K562 (cell line): ENCODE data around the gene LYPD5. TPM values are rescaled to one million over a fixed set of nuclear protein-coding genes. Genes with fewer than 3 reads are reported as not detected.

Experiments
- ATAC-seq: fragments of 200-7000 bp; cut with Tn5 transposase; 3 replicates; pipeline ENCODE4 v1.9.1; 2020; ENCODE audit warnings: moderate library complexity
- BruUV-seq: library from RNA; stranded (reverse); fragments of 400-500 nt; replicated peaks from 2 replicates; lab custom pipeline; 2021; lab: Mats Ljungman, UMichigan
- CTCF ChIA-PET: fragments of 300-600 bp; formaldehyde crosslinking; extraction: SDS; loops from one replicate; lab custom pipeline; 2021; ENCODE audit warnings: low intra/inter-chr PET ratio; lab: Yijun Ruan, JAX
- POLR2A ChIA-PET: fragments of 300-600, 350-650 bp; sonication (Branson Sonifier 250); formaldehyde crosslinking; extraction: SDS; loops from one replicate; lab custom pipeline; 2021; ENCODE audit warnings: antibody characterized with exemption, inconsistent platforms; lab: Yijun Ruan, JAX
- DNase-seq, 4 experiments: peaks; one replicate each; pipeline versions ENCODE4 v3.0.0 to v3.0.0-alpha.2; 2011 to 2018; ENCODE audit warnings: low spot score in 3 of 4, mixed read lengths in 3 of 4; ENCODE audit errors: extremely low read depth in 1 of 4
- FAIRE-seq: peaks from 2 replicates; lab custom pipeline; 2011; peaks lifted over from hg19 to GRCh38; lab: Jason Lieb, UNC
- H2AFZ ChIP-seq: 2 replicates; pipeline ENCODE4 v1.6.0; 2011; ENCODE audit warnings: low read depth, low read length, control low read depth, inconsistent platforms
- H3K27ac ChIP-seq: fragments of 200-600 bp; 3 replicates; pipeline ENCODE4 v1.8.0; 2011; ENCODE audit warnings: low read depth, mild to moderate bottlenecking, control low read depth, inconsistent platforms, low read length, moderate library complexity, mixed read lengths; ENCODE audit errors: extremely low read depth
- H3K27me3 ChIP-seq, 2 experiments: fragments of 300-600 bp in 1 of 2; 2 replicates in 1 of 2; 3 replicates in 1 of 2; pipeline versions ENCODE4 v1.6.0 to v1.8.0; 2011; ENCODE audit warnings: inconsistent platforms in 2 of 2, low read length in 2 of 2, mild to moderate bottlenecking in 1 of 2, mixed read lengths in 1 of 2, moderate library complexity in 1 of 2; ENCODE audit not compliant: control insufficient read depth in 2 of 2, insufficient read depth in 2 of 2
- H3K36me3 ChIP-seq: fragments of 300-600 bp; 3 replicates; pipeline ENCODE4 v1.8.0; 2011; ENCODE audit warnings: mild to moderate bottlenecking, low read length, inconsistent platforms; ENCODE audit not compliant: control insufficient read depth, insufficient read depth
- H3K4me1 ChIP-seq, 2 experiments: fragments of 200-600 bp in 1 of 2; replicated peaks in 1 of 2; 2 replicates in 1 of 2; 3 replicates in 1 of 2; pipeline versions ENCODE4 v1.5.1 to v1.8.0; 2011; ENCODE audit warnings: inconsistent platforms in 2 of 2, low read length in 2 of 2, mild to moderate bottlenecking in 1 of 2, mixed read lengths in 1 of 2, moderate library complexity in 1 of 2; ENCODE audit not compliant: control insufficient read depth in 2 of 2, insufficient read depth in 2 of 2
- H3K4me2 ChIP-seq: 2 replicates; pipeline ENCODE4 v1.6.1; 2011; ENCODE audit warnings: low read length, control low read depth, inconsistent platforms, mixed read lengths; ENCODE audit not compliant: insufficient read depth
- H3K4me3 ChIP-seq: fragments of 200-600 bp; sonication (generic), shearing (Covaris generic); 2 replicates; pipeline ENCODE4 v1.5.1; 2016; ENCODE audit warnings: control low read depth, inconsistent platforms
- H3K79me2 ChIP-seq: fragments of 200-600 bp; 3 replicates; pipeline ENCODE4 v1.8.0; 2011; ENCODE audit warnings: low read length, inconsistent platforms; ENCODE audit not compliant: control insufficient read depth, insufficient read depth
- H3K9ac ChIP-seq, 2 experiments: 2 replicates each; pipeline versions ENCODE4 v1.6.0 to v1.6.1; 2011; ENCODE audit warnings: low read depth in 2 of 2, low read length in 2 of 2, control low read depth in 1 of 2, inconsistent platforms in 1 of 2, mild to moderate bottlenecking in 1 of 2, mixed read lengths in 1 of 2; ENCODE audit not compliant: insufficient read depth in 1 of 2
- H3K9me1 ChIP-seq: one replicate; pipeline ENCODE4 v1.6.0; 2011; ENCODE audit warnings: inconsistent platforms, mild to moderate bottlenecking, low read length, moderate library complexity; ENCODE audit not compliant: control insufficient read depth, insufficient read depth
- H3K9me3 ChIP-seq: replicated peaks from 2 replicates; pipeline ENCODE4 v1.5.1; 2011; ENCODE audit warnings: low read depth, low read length, inconsistent platforms; ENCODE audit not compliant: control insufficient read depth, insufficient read depth
- H4K20me1 ChIP-seq: replicated peaks from 2 replicates; pipeline ENCODE4 v1.6.1; 2011; ENCODE audit warnings: low read length, inconsistent platforms, mixed read lengths; ENCODE audit not compliant: control insufficient read depth, insufficient read depth
- ADNP ChIP-seq: fragments of 200-800 bp; sonication (Bioruptor generic); IDR thresholded peaks from 2 replicates; pipeline ENCODE4 v1.6.1; 2016; ENCODE audit warnings: missing genetic modification characterization, missing compliant biosample characterization
- ARID2 ChIP-seq: fragments of 450-650 bp; IDR thresholded peaks from 2 replicates; pipeline ENCODE4 v1.6.1; 2017; ENCODE audit warnings: antibody characterized with exemption, mild to moderate bottlenecking
- CHD4 ChIP-seq: fragments of 200-600 bp; sonication (generic); IDR thresholded peaks from 3 replicates; pipeline ENCODE4 v1.6.1; 2012; ENCODE audit warnings: low read depth, mild to moderate bottlenecking, mixed read lengths, low read length, inconsistent platforms; ENCODE audit not compliant: insufficient read depth, insufficient replicate concordance, poor library complexity, severe bottlenecking
- ELF4 ChIP-seq: fragments of 450-650 bp; formaldehyde crosslinking; IDR thresholded peaks from 2 replicates; pipeline ENCODE4 v1.4.0; 2022; ENCODE audit warnings: missing genetic modification characterization
- ETV1 ChIP-seq: fragments of 450-650 bp; conservative IDR thresholded peaks from 2 replicates; pipeline ENCODE4 v1.6.1; 2016; ENCODE audit warnings: missing genetic modification characterization, control low read depth, low read depth, missing compliant biosample characterization
- ETV5 ChIP-seq: sonication (generic); formaldehyde crosslinking; IDR thresholded peaks from 2 replicates; pipeline ENCODE4 v1.4.0; 2020; ENCODE audit warnings: low read depth, mild to moderate bottlenecking, missing genetic modification reagents
- GTF2A2 ChIP-seq: IDR thresholded peaks from 2 replicates; pipeline ENCODE4 v1.6.1; 2016; ENCODE audit warnings: mild to moderate bottlenecking, missing genetic modification characterization, missing compliant biosample characterization
- L3MBTL2 ChIP-seq: fragments of 450-650 bp; IDR thresholded peaks from 2 replicates; pipeline ENCODE4 v1.6.1; 2016; ENCODE audit warnings: mild to moderate bottlenecking, moderate library complexity
- MYNN ChIP-seq, 2 experiments: sonication (generic); formaldehyde crosslinking in 1 of 2; IDR thresholded peaks; 2 replicates each; pipeline versions ENCODE4 v1.5.0 to v1.6.1; 2016 to 2020; ENCODE audit warnings: antibody characterized with exemption in 1 of 2, missing genetic modification reagents in 1 of 2
- NBN ChIP-seq: fragments of 450-650 bp; IDR thresholded peaks from 2 replicates; pipeline ENCODE4 v1.6.1; 2016; ENCODE audit warnings: low read depth, mild to moderate bottlenecking
- NRF1 ChIP-seq, 2 experiments: fragments of 450-650 bp; IDR thresholded peaks in 1 of 2; conservative IDR thresholded peaks in 1 of 2; 2 replicates each; pipeline ENCODE4 v1.6.1; 2014; ENCODE audit warnings: mild to moderate bottlenecking in 2 of 2
- RUNX1 ChIP-seq: sonication (generic); IDR thresholded peaks from 2 replicates; pipeline ENCODE4 v1.6.1; 2016; ENCODE audit warnings: antibody characterized with exemption, low read depth
- SMARCB1 ChIP-seq: IDR thresholded peaks from 2 replicates; pipeline ENCODE4 v1.6.1; 2011; ENCODE audit warnings: improper control_type of control experiment, low read depth; ENCODE audit not compliant: insufficient read length
- ZC3H11A ChIP-seq: IDR thresholded peaks from 2 replicates; pipeline ENCODE4 v1.6.1; 2012; ENCODE audit warnings: low read depth, low read length, improper control_type of control experiment
- ZKSCAN3 ChIP-seq: fragments of 250-450 bp; sonication (Bioruptor Pico); IDR thresholded peaks from 2 replicates; pipeline ENCODE4 v1.4.0; 2020
- ZNF165 ChIP-seq: fragments of 250-450 bp; sonication (Bioruptor Pico); IDR thresholded peaks from 2 replicates; pipeline ENCODE4 v1.4.0; 2020; ENCODE audit warnings: borderline replicate concordance
- WGBS: fragments of 100-300 bp; shearing (Covaris generic); methylation state at CpG from one replicate; pipeline ENCODE4 v1.1.6; 2016; ENCODE audit warnings: low coverage, mixed read lengths; ENCODE audit not compliant: insufficient coverage; ENCODE audit errors: missing lambda C conversion rate; 5-methylcytosine and 5-hydroxymethylcytosine counted together
- in situ Hi-C: fragments of 300-500 bp; cut with MboI; formaldehyde crosslinking; loops from 4 replicates; pipeline ENCODE4 v1.15.0; 2018; ENCODE audit warnings: inconsistent platforms, mixed read lengths
- intact Hi-C: fragments of 100-400 bp; cut with micrococcal nuclease; formaldehyde crosslinking; loops from 2 replicates; pipeline ENCODE4 v1.14.2; 2022
- polyA plus RNA-seq, 8 experiments: library from polyadenylated mRNA; depleted of rRNA in 4 of 8; stranded (reverse) in 5 of 8; unstranded in 3 of 8; fragments of >200 nt; fragmentation: Nextera tagmentation in 2 of 8; fragmentation: Illumina TruSeq in 1 of 8; extraction: Ambion mirVana in 2 of 8; extraction: Trizol in 1 of 8; gene quantifications; 2 replicates each; pipeline versions ENCODE4 v1.2.1 to v1.2.3, GENCODE V29; 2011 to 2014; ENCODE audit warnings: inconsistent platforms in 1 of 8, missing spikeins in 1 of 8
- total RNA-seq, 7 experiments: library from RNA; depleted of rRNA in 6 of 7; stranded (reverse); fragments of >200 nt in 6 of 7; fragmentation: Illumina TruSeq in 2 of 7; extraction: Trizol in 2 of 7; gene quantifications; 2 replicates each; pipeline versions ENCODE4 v1.2.1 to v1.2.3, GENCODE V29; 2011 to 2021; ENCODE audit warnings: low replicate concordance in 1 of 7
- TF ChIP-seq, protein P1 (sequence below): fragments of 150-350 bp; conservative IDR thresholded peaks from 2 replicates; pipeline ENCODE4 v1.6.1; 2014; ENCODE audit warnings: low read length
- TF ChIP-seq, protein P2 (sequence below): fragments of 450-650 bp; formaldehyde crosslinking; IDR thresholded peaks from 2 replicates; pipeline ENCODE4 v1.4.0; 2022; ENCODE audit warnings: missing genetic modification characterization
- TF ChIP-seq, protein P3 (sequence below): sonication (generic); formaldehyde crosslinking; IDR thresholded peaks from 2 replicates; pipeline ENCODE4 v1.9.0; 2022; ENCODE audit warnings: mild to moderate bottlenecking, missing genetic modification reagents

Gene LYPD5
- total and polyA plus RNA-seq, 9 of the 15 experiments (the other 6 are each of a cell fraction or from before 2014, with no cell fraction given), result 0.03 to 0.22 (median 0.10) TPM; not detected in 3

DNA sequence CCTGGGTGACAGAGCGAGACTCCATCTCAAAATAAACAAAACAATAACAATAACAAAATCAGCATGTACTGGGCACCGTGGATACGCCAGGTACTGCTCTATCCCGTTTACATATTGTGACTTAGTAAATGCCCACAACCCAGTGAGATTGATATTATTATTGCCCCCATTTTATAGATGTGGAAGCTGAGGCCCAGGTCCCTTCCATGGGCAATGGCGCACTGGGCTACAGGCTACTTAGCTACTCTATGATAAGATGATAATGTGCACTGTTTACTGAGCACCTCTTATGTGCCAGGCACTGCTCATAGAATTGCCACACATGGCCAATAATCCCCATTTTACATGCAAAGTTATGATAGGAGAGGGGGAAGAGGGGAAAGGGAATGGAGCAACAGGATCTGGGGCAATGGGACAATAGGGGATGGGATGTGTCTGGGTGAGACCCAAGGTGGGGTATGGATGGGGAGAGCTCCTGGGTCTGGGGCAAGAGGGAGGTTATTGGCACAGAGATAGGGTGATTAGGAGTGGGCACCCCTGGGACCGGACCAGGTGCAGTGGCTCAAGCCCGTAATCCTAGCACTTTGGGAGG, 26.9 kb downstream of the LYPD5 start:
- Histone ChIP-seq H3K4me1 (peaks cover 65 to 74% of the 10 kb centered on the region in 2 experiments), H3K4me3 (peak overlapping the region; percentile 51; the same call in 1 of the 2 replicates), H3K4me2 (peak overlapping the region; percentile 90), H3K9ac (peak overlapping the region; percentile 75 to 76; a peak in 3 of 4 replicates), H3K79me2 (peaks cover 79% of the 10 kb centered on the region), H3K36me3 (peaks cover 28% of the 10 kb centered on the region), H3K27ac (peak overlapping the region; percentile 95), H2AFZ (no peak overlapping the region), H3K27me3 (no peaks in the 10 kb centered on the region), H3K9me3 (no peaks in the 10 kb centered on the region), H3K9me1 (no peaks in the 10 kb centered on the region), H4K20me1 (no peaks in the 10 kb centered on the region)
- POLR2A ChIA-PET, result interaction anchor here (1.0 to 9.9 kb wide), 3 partner anchors 9 to 21 kb away, joined by 5 to 71 read pairs (median 31); partner anchors contain the start of gene SMG9
- WGBS, result 66% methylated on average over 7 of the region's 7 CpGs
- FAIRE-seq, result no peak
- DNase-seq, result no peak
- in situ Hi-C loops, result no loop called here
- no peak for ATAC-seq
- CTCF ChIA-PET, result interaction anchor here (0.8 to 2.0 kb wide), 3 partner anchors 9 to 30 kb away, joined by 3 to 14 read pairs (median 4); no protein-coding TSS in a partner anchor
- intact Hi-C loops, result no loop called here
- BruUV-seq, result no TSS peak
- TF ChIP-seq ADNP (tag) (peak; percentile 98), ARID2 (0 out of 2 replicates have a peak, but pooled peaks have one; percentile 4), GTF2A2 (tag) (no peak), ZC3H11A (no peak), ETV1 (tag) (no peak), ETV5 (no peak), ELF4 (CRISPR knock-in tag) (no peak), MYNN (IDR thresholded peaks at IDR 0.05) (no peak), MYNN (CRISPR knock-in tag; IDR thresholded peaks at IDR 0.05) (no peak), NBN (no peak), RUNX1 (no peak), SMARCB1 (no peak), CHD4 (peak; percentile 80), L3MBTL2 (no peak), ZNF165 (no peak), NRF1 (conservative IDR thresholded peaks at IDR 0.05 in 1 of 2, IDR thresholded peaks at IDR 0.05 in 1 of 2) (no peak), ZKSCAN3 (CRISPR knock-in tag) (no peak)
- TF ChIP-seq, protein P1, sequence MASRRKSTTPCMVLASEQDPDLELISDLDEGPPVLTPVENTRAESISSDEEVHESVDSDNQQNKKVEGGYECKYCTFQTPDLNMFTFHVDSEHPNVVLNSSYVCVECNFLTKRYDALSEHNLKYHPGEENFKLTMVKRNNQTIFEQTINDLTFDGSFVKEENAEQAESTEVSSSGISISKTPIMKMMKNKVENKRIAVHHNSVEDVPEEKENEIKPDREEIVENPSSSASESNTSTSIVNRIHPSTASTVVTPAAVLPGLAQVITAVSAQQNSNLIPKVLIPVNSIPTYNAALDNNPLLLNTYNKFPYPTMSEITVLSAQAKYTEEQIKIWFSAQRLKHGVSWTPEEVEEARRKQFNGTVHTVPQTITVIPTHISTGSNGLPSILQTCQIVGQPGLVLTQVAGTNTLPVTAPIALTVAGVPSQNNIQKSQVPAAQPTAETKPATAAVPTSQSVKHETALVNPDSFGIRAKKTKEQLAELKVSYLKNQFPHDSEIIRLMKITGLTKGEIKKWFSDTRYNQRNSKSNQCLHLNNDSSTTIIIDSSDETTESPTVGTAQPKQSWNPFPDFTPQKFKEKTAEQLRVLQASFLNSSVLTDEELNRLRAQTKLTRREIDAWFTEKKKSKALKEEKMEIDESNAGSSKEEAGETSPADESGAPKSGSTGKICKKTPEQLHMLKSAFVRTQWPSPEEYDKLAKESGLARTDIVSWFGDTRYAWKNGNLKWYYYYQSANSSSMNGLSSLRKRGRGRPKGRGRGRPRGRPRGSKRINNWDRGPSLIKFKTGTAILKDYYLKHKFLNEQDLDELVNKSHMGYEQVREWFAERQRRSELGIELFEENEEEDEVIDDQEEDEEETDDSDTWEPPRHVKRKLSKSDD, result no peak
- TF ChIP-seq, protein P2, sequence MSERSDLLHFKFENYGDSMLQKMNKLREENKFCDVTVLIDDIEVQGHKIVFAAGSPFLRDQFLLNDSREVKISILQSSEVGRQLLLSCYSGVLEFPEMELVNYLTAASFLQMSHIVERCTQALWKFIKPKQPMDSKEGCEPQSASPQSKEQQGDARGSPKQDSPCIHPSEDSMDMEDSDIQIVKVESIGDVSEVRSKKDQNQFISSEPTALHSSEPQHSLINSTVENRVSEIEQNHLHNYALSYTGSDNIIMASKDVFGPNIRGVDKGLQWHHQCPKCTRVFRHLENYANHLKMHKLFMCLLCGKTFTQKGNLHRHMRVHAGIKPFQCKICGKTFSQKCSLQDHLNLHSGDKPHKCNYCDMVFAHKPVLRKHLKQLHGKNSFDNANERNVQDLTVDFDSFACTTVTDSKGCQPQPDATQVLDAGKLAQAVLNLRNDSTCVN (CRISPR knock-in tag), result no peak
- TF ChIP-seq, protein P3, sequence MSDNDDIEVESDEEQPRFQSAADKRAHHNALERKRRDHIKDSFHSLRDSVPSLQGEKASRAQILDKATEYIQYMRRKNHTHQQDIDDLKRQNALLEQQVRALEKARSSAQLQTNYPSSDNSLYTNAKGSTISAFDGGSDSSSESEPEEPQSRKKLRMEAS (CRISPR knock-in tag), result no peak
